Measurements from ENCODE around the gene LINC01488.
A peak's percentile ranks its signal among the peaks of the same experiment; 100 is the strongest.

Gene LINC01488

GRCh38 chr11:69481393-69481844, at the start of gene LINC01488:
Gene LINC01488 (plus strand): TSS chr11:69481663.
- no peak for DNase-seq (ENCODE audit: low read depth in 2 of 2)

GRCh38 chr11:69431893-69432738, 49.3 kb upstream of the LINC01488 start:
- no peak for DNase-seq (ENCODE audit: low read depth in 2 of 2)

GRCh38 chr11:69433741-69434140, 47.7 kb upstream of the LINC01488 start:
- DNase-seq (ENCODE audit: low read depth in 2 of 2): no peak

DNA sequence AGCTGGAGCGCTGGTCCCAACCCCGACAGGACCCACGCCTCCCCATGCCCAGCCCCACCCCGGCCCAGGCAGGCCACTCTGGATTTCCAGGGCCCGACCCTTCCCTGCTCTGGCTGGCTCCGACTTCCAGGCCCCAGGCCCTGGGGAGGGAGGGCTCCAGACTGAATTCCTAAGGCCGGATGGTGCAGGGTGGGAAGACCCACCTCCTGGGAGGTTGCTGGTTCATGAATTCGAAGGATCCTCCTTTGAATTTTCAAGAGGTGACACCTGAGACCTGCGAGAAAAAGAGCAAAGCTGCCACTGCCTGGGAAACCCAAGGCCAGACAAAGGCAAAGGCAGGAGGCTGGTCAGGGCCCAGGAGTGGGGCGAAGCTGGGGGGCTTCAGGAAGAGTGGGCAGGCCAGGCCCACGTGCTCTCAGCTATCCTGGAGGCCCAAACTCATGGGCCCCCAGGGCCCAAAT, 47.0 kb upstream of the LINC01488 start:
- DNase-seq (ENCODE audit: low read depth in 2 of 2): no peak

DNA sequence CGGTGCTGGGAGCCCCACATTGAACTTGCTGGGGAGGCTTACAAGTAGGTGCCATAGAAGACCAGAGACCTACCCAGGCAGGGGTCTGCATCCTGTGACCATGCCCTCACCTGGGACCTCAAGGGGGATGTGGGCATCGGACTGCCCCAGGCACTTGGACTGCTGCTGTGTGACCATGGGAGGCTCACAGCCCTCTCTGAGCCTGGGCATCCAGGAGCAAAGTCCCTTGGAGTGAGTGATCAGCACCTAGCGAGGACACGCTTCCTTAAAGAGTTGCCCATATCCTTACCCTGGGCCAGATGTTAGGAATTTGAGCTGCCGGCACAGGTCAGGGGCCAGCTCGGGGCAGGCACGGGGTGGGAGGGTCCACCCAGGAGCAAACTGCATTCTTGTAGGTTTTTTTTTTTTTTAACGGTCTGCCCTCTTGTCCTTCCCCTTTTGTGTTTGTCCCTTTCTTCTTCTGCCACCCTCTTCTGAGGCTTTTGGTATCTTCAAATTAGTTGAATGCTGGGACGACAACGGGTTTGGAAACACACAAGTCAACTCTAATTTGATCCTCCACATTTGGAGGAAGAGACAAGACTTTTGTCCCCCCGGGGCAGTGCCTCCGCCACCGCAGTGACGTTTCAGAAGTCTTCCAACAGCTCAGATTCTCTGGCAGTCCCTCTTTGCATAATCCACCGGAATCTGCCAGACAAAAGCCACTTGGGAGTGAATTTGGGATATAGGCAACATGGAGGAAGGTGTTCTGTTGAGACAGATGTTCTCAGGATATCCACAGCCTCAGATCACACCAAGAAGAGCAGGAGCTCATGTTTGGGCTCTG, 46.1 kb upstream of the LINC01488 start:
- no peak for DNase-seq (ENCODE audit: low read depth in 2 of 2)

- no peak for DNase-seq (ENCODE audit: low read depth in 2 of 2)
These were observed 45.2 kb upstream of the LINC01488 start for GRCh38 chr11:69436041-69436982.

DNA sequence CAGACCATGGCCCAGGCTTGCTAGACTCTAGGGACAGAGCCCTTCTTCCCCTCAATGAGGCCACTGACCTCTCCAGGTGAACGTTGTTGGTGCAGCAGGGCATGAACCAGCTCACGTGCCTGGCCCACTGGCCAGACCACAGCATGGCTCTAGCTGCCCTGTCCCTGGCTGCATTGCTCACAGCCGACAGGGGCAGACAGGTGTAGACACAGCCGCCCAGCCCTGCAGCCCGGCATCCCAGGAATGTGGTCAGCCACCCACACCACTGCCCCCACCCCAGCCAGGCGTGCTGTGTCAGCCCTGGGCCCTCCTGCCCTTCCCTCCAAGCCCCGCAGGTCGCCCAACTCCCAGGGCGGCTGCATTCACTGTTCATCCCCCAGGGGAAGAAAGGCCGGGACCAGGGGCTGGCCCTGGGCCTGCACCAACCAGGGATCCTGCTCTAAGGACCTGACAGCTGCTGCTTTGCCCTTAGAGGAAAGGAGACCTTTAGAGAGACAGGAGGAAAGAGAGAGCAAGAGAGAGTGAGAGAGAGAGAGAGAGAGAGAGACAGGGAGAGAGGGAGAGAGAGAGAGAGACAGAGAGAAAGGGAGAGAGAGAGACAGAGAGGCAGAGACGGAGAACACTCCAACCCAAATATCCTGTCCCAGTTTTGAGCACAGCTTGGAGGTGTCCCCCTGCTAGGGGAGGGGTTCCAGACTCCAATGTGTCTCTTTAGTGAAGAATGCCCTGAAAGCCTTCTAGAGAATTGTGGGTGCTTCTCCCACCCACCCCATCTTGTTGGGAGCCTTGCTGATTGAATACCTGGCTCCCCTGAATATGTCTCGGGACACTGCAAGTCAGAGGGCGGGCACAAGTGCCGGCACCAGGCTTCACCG, 44.2 kb upstream of the LINC01488 start:
- no peak for DNase-seq (ENCODE audit: low read depth in 2 of 2)

- no peak for DNase-seq (ENCODE audit: low read depth in 2 of 2)
These were observed 43.6 kb upstream of the LINC01488 start for GRCh38 chr11:69437876-69438205.

- no peak for DNase-seq (ENCODE audit: low read depth in 2 of 2)
These were observed 43.1 kb upstream of the LINC01488 start for GRCh38 chr11:69438286-69438920.

GRCh38 chr11:69439127-69439526, 42.3 kb upstream of the LINC01488 start:
- no peak for DNase-seq (ENCODE audit: low read depth in 2 of 2)

GRCh38 chr11:69439651-69440464, 41.6 kb upstream of the LINC01488 start:
- no peak for DNase-seq (ENCODE audit: low read depth in 2 of 2)

GRCh38 chr11:69440876-69441275, 40.6 kb upstream of the LINC01488 start:
- no peak for DNase-seq (ENCODE audit: low read depth in 2 of 2)

- DNase-seq (ENCODE audit: low read depth in 2 of 2): no peak
These were observed 39.3 kb upstream of the LINC01488 start for GRCh38 chr11:69442012-69442806.

GRCh38 chr11:69442807-69443137, 38.7 kb upstream of the LINC01488 start:
- no peak for DNase-seq (ENCODE audit: low read depth in 2 of 2)

DNA sequence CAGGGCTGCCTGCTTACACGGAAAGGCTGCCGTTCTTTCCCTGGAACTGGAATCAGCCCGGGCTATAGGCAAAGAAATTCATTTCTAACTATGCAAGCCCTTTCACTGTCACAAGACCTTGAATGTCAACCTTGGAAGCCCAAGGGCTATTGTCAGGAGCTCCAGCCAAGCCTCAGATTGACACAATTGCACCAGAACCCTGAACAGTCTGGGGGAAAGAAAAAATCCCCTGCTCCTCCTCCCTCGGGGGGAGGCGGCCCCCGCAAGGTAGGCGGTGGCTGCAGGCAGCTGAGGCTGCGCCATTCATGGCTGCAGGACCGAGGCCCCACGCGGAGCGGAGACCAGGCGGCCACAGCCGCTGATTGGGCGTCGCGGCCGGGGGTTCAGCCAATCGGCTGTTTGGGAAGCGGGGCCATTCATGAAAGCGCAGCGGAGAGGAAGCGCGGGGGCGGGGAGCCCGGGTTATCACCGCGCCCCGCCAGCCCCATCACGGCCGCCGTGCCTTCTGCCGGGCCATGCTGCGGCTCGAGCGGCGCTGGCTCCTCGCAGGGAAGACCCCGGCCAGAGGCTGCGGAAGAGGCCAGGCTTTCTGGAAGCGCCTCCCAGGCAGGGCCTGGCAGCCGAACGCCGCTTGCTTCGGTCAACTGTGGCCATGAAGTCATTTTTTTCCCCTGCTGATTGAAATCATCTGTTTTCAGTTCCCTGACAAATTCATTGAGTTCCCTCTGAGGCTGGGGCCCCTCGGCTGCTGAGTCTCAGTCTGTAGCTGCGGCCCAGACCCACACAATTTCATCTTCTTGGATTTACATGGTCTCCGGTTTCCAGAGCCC, 38.1 kb upstream of the LINC01488 start:
- DNase-seq (ENCODE audit: low read depth in 2 of 2): peak; percentile 48 to 51

GRCh38 chr11:69443968-69444364, 37.5 kb upstream of the LINC01488 start:
- no peak for DNase-seq (ENCODE audit: low read depth in 2 of 2)

DNA sequence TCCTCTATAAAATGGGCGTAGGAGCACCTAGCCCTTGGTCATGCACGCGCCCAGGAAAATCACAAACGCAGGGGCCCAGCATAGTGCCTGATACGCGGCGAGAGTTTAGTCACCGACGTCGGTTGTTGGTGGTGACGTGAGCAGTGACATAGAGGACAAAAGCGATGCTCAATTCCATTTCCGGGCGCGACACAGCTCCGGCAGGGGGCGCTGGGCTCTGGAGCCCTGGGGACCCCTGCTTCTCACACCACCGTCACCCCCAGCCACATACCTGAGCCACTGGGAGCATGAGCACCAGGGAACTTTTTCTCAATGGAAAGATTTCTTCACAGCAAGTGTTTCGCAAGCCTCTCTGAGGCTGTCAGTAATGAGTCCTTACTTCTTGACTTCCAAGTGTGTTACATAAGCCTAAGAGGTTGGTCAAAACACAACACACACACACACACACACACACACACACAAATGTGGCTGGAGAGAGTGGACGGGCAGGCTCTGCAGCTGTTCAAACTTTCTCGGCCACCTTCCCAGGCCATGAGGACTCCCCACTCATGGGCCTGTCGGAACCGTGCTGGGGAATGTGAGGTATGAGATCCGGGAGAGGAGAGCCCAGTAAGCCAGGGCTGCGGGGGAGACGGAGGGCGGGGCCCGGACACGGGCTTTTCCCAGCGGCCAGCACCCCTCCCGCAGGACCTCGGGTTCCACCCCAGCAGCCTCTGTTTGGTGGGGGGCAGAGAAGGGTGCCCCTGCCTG, 36.9 kb upstream of the LINC01488 start:
- DNase-seq (ENCODE audit: low read depth in 2 of 2): no peak

Data from activated CD8-positive, alpha-beta memory T cell treated with anti-CD3 and anti-CD28 coated beads for 4 hours (primary cell).